Neural cell (in vitro differentiated cells): ENCODE results near the gene HIPK2.

Source experiments
- CTCF ChIP-seq: fragments of 450-650 bp; IDR thresholded peaks from 2 replicates; pipeline ENCODE4 v1.5.1; 2014; ENCODE audit warnings: antibody characterized with exemption, mild to moderate bottlenecking, moderate library complexity; ENCODE audit not compliant: poor library complexity, severe bottlenecking
- EP300 ChIP-seq: fragments of 450-650 bp; conservative IDR thresholded peaks from 2 replicates; pipeline ENCODE4 v1.6.1; 2014; ENCODE audit warnings: antibody characterized with exemption, mild to moderate bottlenecking, moderate library complexity; ENCODE audit not compliant: poor library complexity, severe bottlenecking
- EZH2 ChIP-seq: fragments of 200-600, 300-800 bp; shearing (Covaris generic), sonication (generic); IDR thresholded peaks from 2 replicates; pipeline ENCODE4 v1.6.1; 2014; ENCODE audit warnings: antibody characterized with exemption, low read length, borderline replicate concordance, mild to moderate bottlenecking; ENCODE audit not compliant: insufficient read depth, poor library complexity, severe bottlenecking
- MXI1 ChIP-seq: fragments of 450-650 bp; conservative IDR thresholded peaks from 2 replicates; pipeline ENCODE4 v1.6.1; 2014; ENCODE audit warnings: antibody characterized with exemption, mild to moderate bottlenecking; ENCODE audit not compliant: poor library complexity, severe bottlenecking
- POLR2AphosphoS5 ChIP-seq: IDR thresholded peaks from 2 replicates; pipeline ENCODE4 v1.6.1; 2012
- RAD21 ChIP-seq: fragments of 450-650 bp; conservative IDR thresholded peaks from 2 replicates; pipeline ENCODE4 v1.6.1; 2014; ENCODE audit warnings: antibody characterized with exemption, mild to moderate bottlenecking, moderate library complexity
- SMC3 ChIP-seq: fragments of 450-650 bp; conservative IDR thresholded peaks from 2 replicates; pipeline ENCODE4 v1.6.1; 2014; ENCODE audit warnings: antibody characterized with exemption, mild to moderate bottlenecking, moderate library complexity; ENCODE audit not compliant: poor library complexity
- TAF1 ChIP-seq: IDR thresholded peaks from 2 replicates; pipeline ENCODE4 v1.6.1; 2012; ENCODE audit warnings: low read depth

DNA sequence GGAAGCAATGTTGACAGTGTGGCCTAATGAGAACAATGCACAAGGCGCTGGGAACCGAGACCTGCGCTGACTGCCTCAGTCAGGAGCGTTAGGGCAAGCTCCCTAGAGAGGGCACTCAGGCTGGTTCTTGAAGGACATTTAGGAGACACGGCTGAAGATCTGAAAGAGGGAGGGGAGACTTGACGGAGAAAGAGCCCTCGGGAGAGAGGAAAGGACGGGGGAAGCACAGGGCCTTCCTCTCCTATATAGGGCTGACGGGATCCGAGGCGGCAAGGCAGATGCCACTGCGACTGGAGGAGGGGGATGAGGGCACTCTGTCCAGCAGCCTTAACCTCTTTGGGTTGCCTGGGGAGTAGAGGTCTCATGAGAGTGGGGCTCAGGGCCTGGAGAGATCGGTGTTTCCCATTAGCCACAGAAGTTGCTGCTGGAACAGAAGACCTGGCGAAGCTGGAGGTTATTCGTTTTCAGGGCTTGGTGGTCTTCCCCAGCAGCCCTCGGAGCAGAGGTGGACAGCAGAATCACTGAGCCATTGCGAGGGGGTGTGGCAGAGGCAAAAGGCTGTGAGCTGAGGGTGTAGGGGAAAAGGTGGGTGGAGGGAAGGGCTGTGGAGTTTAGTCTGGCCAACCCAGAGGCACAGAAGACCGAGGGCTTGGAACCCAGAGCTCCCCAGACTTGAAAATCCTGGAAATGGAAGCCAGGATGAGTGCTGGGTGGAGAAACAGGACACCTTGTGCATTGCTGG is 218.3 kb downstream of the HIPK2 start:
- TF ChIP-seq EZH2 (no peak), CTCF (no peak), RAD21 (no peak), POLR2AphosphoS5 (no peak), SMC3 (no peak), MXI1 (no peak), TAF1 (no peak), EP300 (no peak)
